Measurements from ENCODE around the gene EIF1AD. TPM values are rescaled to one million over a fixed set of nuclear protein-coding genes. Genes with fewer than 3 reads are reported as not detected.

The EIF1AD gene
- total RNA-seq, 4 donors from 2014 or later = 25.3 to 34.9 (median 28.2) TPM

- Histone ChIP-seq H3K27ac (replicated peaks in 1 of 4) (no peak overlapping the region), H3K4me3 (no peak overlapping the region), H3K9me3 (no peaks in the 10 kb centered on the region), H3K36me3 (no peaks in the 10 kb centered on the region), H3K4me1 (peaks cover 7 to 14% (median 11%) of the 10 kb centered on the region in 4 donors), H3K27me3 (no peaks in the 10 kb centered on the region)
- intact Hi-C loops (cut with DNase I) = no loop called here
- DNase-seq (ENCODE audit: extremely low spot score) = no peak
- 76% methylated on average over 23 of the region's 25 CpGs for WGBS
- TF ChIP-seq CTCF (IDR thresholded peaks at IDR 0.05) (no peak), POLR2AphosphoS5 (IDR thresholded peaks at IDR 0.05) (no peak), EP300 (IDR thresholded peaks at IDR 0.05) (no peak), POLR2A (IDR thresholded peaks at IDR 0.05; ENCODE audit: low read depth) (no peak)
Observed at GRCh38 chr11:66020618-66021357, 18.8 kb upstream of the EIF1AD start.

- H3K4me1 ChIP-seq = peaks cover 7 to 14% (median 11%) of the 10 kb centered on the region in 4 donors
- no peak overlapping the region for H3K27ac ChIP-seq (replicated peaks in 1 of 4)
- no peaks in the 10 kb centered on the region for H3K36me3 ChIP-seq
- peaks cover 0 to under 1% (median 0%) of the 10 kb centered on the region in 4 donors for H3K27me3 ChIP-seq
- 74% methylated on average over 8 of the region's 8 CpGs for WGBS
- no peaks in the 10 kb centered on the region for H3K9me3 ChIP-seq
- H3K4me3 ChIP-seq = no peak overlapping the region
- TF ChIP-seq POLR2AphosphoS5 (IDR thresholded peaks at IDR 0.05) = no peak
- TF ChIP-seq EP300 (IDR thresholded peaks at IDR 0.05) = no peak
- TF ChIP-seq POLR2A (IDR thresholded peaks at IDR 0.05; ENCODE audit: low read depth) = no peak
- TF ChIP-seq CTCF (IDR thresholded peaks at IDR 0.05) = no peak
- intact Hi-C loops (cut with DNase I) = no loop called here
- DNase-seq (ENCODE audit: extremely low spot score) = no peak
Observed at GRCh38 chr11:66020212-66020611, 18.3 kb upstream of the EIF1AD start.

GRCh38 chr11:66017321-66017720 is 15.4 kb upstream of the EIF1AD start:
- Histone ChIP-seq H3K4me3 (no peak overlapping the region), H3K27ac (replicated peaks in 1 of 4) (no peak overlapping the region), H3K9me3 (no peaks in the 10 kb centered on the region), H3K36me3 (no peaks in the 10 kb centered on the region), H3K27me3 (peaks cover 0 to 26% (median 13%) of the 10 kb centered on the region in 4 donors), H3K4me1 (peaks cover 4 to 11% (median 7%) of the 10 kb centered on the region in 4 donors)
- no peak for DNase-seq (ENCODE audit: extremely low spot score)
- TF ChIP-seq POLR2A (IDR thresholded peaks at IDR 0.05; ENCODE audit: low read depth) (no peak), EP300 (IDR thresholded peaks at IDR 0.05) (no peak), POLR2AphosphoS5 (IDR thresholded peaks at IDR 0.05) (no peak), CTCF (IDR thresholded peaks at IDR 0.05) (no peak)
- intact Hi-C loops (cut with DNase I) = no loop called here
- 77% methylated on average over 4 of the region's 4 CpGs for WGBS

GRCh38 chr11:66016793-66017177 is 14.8 kb upstream of the EIF1AD start:
- Histone ChIP-seq H3K9me3 (no peaks in the 10 kb centered on the region), H3K4me3 (no peak overlapping the region), H3K36me3 (no peaks in the 10 kb centered on the region), H3K27ac (replicated peaks in 1 of 4) (no peak overlapping the region), H3K27me3 (peaks cover 0 to 31% (median 18%) of the 10 kb centered on the region in 4 donors), H3K4me1 (peaks cover 6 to 11% (median 8%) of the 10 kb centered on the region in 4 donors)
- WGBS = 95% methylated on average over 8 of the region's 10 CpGs
- intact Hi-C loops (cut with DNase I) = no loop called here
- DNase-seq (ENCODE audit: extremely low spot score) = no peak
- TF ChIP-seq CTCF (IDR thresholded peaks at IDR 0.05) (no peak), EP300 (IDR thresholded peaks at IDR 0.05) (no peak), POLR2A (IDR thresholded peaks at IDR 0.05; ENCODE audit: low read depth) (no peak)
